GM21529 (cell line): Measurements from ENCODE around the gene DLEC1.

ENCODE experiments used
- ATAC-seq: cut with Tn5 transposase; IDR thresholded peaks from one replicate; pipeline ENCODE4 v1.9.1; 2021; ENCODE audit not compliant: unreplicated experiment

Gene DLEC1, protein sequence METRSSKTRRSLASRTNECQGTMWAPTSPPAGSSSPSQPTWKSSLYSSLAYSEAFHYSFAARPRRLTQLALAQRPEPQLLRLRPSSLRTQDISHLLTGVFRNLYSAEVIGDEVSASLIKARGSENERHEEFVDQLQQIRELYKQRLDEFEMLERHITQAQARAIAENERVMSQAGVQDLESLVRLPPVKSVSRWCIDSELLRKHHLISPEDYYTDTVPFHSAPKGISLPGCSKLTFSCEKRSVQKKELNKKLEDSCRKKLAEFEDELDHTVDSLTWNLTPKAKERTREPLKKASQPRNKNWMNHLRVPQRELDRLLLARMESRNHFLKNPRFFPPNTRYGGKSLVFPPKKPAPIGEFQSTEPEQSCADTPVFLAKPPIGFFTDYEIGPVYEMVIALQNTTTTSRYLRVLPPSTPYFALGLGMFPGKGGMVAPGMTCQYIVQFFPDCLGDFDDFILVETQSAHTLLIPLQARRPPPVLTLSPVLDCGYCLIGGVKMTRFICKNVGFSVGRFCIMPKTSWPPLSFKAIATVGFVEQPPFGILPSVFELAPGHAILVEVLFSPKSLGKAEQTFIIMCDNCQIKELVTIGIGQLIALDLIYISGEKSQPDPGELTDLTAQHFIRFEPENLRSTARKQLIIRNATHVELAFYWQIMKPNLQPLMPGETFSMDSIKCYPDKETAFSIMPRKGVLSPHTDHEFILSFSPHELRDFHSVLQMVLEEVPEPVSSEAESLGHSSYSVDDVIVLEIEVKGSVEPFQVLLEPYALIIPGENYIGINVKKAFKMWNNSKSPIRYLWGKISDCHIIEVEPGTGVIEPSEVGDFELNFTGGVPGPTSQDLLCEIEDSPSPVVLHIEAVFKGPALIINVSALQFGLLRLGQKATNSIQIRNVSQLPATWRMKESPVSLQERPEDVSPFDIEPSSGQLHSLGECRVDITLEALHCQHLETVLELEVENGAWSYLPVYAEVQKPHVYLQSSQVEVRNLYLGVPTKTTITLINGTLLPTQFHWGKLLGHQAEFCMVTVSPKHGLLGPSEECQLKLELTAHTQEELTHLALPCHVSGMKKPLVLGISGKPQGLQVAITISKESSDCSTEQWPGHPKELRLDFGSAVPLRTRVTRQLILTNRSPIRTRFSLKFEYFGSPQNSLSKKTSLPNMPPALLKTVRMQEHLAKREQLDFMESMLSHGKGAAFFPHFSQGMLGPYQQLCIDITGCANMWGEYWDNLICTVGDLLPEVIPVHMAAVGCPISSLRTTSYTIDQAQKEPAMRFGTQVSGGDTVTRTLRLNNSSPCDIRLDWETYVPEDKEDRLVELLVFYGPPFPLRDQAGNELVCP (N-terminal part only)

DNA sequence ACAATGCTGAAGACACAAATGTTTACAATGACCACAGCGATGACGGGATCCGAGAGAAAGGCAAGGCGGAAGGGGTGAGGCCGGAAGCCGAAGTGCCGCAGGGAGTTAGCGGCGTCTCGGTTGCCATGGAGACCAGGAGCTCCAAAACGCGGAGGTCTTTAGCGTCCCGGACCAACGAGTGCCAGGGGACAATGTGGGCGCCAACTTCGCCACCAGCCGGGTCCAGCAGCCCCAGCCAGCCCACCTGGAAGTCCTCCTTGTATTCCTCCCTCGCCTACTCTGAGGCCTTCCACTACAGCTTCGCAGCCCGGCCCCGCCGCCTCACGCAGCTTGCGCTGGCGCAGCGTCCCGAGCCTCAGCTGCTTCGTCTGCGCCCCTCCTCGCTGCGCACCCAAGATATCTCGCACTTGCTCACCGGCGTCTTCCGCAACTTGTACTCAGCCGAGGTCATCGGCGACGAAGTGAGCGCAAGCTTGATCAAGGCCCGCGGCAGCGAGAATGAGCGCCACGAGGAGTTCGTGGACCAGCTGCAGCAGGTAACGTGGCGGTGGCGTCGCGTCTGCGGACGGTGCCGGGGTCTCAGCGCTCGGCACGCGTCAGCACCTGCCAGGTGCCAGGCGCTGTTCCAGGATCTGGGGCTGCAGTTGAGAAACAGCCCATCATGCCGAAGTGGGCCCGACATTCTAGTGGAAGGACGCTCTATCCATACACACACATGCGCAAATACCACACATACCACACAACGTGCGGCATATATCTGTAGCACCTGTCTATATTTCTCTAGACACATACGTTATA, at the start of gene DLEC1:
TSS of gene DLEC1 (plus strand) at position 108 of the 798 bp plus-strand sequence. CDS start at position 126, 18 bp downstream.
- peak; percentile 83 for ATAC-seq

DNA sequence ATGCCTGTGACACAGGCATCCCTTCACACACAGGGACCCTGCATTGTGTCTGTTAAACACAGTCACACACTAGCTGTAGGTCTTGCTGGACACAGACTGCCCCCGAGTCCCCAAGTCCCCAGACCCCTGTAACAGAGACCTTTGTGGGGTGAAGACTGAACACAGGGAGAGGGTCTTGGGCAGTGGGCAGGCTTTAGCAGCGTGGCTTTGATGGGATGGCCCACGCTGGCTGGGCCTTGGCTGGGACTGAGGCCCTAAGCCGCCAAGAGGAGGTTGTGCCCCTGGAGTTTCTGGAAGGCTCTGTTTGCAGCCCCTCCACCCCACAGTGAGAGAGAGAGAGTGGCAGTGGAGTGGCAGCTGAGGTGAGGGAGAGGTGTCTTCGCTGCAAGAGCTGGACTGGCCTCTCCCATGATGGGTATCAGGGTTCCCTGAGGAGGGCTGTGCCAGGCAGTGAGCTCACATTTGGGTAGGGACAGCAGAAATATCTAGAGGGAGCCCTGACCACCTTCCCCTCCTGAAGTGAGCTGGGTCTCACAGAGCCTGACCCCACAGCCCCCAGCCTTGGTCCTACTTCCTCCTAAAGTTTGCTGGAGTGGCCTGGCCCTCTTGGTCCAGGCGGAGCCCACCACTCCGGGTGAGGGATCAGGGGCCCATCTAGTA, 49.1 kb upstream of the DLEC1 start:
- ATAC-seq = no peak

DNA sequence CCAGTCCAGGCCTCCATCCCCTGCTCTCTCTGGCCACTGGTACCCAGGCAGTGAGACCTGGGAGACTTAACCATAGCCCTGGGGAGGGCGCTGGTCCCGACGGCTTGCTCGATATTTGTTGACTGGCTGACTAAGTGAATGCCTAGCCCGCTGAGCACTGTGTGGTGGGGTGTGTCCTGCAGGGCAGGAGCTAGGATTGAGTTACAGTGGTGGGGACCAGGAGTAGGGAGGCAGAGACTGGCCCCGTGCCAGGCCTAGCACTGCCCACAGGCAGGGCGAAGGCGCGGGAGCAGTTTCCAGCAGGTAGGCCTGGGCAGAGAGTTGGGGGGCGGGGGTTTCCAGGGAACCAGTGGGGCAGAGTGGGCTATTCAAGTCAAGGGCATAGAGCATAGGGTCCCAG, 48.5 kb upstream of the DLEC1 start, which contains the start of gene VILL:
TSS of gene VILL (plus strand) at position 260 of the 400 bp plus-strand sequence. CDS start 2,887 bp downstream, outside the sequence.
- ATAC-seq = no peak

DNA sequence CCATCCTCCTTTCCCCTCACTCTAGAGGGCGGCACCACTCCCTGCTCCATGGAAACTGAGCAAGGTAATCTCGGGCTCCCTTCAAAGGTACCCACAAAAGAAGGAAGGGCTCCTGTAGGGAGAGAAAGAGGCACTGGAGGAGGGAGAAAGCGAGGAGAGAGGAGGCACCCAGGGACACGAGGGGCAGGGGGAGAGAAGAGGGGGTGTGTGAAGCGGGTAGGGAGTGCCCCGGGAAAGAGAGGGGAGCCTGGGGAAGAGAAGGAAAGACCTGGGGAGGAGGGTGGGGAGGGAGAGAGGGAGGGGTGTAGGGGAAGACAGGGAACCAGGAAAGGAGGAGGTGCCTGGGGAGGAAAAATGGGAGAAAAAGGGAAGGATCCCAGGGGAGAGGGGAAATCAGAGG, 47.9 kb upstream of the DLEC1 start:
- no peak for ATAC-seq

DNA sequence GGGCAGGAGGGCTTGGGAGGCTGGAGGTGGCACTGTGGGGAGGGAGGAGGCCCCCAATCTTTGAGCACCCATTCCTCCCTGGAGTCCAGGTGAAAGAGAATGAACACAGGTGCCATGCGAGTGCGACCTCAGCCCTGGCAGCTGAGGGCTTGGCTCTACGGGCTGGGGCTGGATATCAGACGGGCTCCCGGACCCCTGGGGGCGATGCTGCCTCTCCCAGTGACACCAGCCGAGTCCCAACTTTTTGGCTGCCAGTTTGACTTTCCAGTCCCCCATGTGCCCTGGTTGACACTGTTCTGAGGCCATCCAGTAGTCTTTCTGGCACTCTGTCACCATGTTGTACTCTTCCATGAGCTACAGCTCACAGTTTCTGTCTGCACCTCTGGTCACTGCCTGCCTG, 47.2 kb upstream of the DLEC1 start:
- no peak for ATAC-seq

DNA sequence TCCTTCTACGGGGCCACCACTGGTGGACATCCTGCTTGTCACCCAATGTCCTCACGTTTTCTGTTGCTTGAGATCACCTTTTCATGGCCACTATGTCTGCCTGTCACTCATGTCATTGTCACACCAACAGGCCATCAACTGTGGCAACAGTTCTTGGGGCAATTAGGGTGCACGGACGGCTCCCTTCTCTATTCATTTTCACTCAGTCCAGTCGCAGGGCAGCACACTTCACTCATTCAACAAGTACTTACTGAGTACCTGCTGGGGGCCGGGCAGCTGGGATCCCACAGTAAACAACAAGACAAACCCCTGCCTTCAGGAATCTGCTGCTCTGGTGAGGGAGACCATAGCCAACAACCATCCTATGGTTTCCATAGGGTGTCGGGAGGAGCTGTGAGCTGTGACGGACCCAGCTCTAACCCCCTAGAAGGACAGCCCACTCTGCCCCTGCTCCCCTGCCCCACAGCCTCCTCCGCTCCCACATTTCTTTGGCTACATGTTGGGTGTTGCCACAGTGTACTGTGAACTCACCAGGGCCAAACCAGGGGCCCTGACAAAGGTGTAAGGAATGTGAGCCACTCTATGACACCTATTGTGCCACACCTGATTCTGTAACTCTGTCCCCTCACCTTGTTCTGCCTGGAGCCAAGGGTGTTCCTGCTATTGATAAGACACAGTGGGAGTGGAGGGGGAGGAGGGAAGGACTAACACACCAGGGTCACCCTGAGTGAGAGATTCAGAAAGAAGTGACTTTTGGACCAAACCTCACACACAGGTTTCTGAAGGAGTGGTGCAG, 46.5 kb upstream of the DLEC1 start:
- ATAC-seq = no peak

DNA sequence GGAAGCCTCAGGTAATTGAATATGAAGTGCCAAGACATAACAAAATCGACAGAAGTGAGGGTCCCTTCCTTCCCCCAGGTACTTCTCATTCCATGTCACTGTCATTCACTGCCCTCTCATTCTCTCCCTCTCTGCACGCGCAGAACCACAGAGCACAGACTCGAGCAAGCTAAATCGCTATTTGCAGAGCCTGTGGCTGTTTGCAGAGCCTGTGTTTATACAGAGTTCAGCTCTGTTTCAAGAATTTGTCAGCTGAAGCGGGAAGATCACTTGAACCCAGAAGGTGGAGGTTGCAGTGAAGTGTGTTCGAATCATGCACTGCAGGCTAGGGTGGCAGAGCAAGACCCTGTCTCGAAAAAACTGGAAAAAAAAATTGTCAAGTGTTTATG, 45.9 kb upstream of the DLEC1 start:
- ATAC-seq = no peak

DNA sequence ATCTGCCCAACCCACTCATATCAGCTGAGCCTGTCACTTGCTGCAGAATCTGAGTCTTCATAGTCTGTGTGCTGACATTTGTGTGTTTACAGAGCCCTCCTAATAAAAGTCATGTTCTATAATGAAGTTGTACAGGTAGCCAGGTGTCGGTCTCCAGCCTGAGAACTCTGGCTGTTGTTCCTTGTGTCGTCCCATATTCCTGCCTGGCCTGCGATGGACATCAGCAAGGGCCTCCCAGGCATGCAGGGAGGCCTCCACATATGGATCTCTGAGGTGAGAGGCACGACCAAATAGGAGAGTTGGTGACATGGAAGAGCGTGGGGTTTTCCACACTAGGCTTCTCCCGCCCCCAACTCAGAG, 45.6 kb upstream of the DLEC1 start:
- no peak for ATAC-seq

DNA sequence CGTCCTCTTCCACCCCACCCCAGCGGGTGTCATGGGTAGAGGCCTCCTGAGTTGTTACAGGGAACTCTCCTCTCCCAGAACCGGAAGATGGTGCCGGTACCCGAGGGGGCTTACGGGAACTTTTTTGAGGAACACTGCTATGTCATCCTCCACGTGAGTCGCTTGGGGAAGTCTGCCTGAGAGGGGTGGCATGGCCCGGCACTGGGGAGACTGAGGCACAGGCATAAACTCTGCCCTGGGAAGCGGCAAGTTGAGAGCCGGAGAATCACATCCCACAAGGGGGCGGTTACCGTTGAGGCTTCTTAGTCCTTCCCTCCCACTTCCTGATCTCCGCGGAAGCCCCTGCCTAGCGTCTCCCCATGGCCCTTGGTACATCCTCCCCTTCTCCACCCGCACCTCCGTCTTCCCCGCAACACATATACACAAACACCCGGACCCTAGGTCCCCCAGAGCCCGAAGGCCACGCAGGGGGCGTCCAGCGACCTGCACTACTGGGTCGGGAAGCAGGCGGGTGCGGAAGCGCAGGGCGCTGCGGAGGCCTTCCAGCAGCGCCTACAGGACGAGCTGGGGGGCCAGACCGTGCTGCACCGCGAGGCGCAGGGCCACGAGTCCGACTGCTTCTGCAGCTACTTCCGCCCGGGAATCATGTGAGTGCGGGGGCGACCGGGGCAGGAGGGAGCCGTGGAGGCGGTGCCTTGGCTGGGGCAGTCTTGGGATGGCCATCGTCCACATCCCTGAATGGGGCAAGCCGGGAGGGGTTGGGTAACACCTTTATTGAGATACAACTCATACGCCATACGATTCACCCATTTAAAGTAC, 45.0 kb upstream of the DLEC1 start:
- peak; percentile 64 for ATAC-seq

DNA sequence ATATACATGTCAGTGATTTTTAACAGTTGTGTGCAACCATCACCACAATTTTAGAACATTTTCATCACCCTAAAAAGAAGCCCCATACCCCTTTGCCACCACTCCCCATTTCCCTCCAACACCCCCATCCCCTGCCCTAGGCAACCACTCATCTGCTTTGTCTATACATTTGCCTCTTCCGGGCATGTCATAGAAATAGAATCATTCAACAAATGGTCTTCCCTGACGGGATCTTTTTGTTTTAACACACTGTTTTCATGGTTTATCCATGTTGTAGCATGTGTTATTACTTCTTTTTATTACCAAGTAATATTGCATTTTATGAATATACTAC, 44.4 kb upstream of the DLEC1 start:
- peak; percentile 1 for ATAC-seq

DNA sequence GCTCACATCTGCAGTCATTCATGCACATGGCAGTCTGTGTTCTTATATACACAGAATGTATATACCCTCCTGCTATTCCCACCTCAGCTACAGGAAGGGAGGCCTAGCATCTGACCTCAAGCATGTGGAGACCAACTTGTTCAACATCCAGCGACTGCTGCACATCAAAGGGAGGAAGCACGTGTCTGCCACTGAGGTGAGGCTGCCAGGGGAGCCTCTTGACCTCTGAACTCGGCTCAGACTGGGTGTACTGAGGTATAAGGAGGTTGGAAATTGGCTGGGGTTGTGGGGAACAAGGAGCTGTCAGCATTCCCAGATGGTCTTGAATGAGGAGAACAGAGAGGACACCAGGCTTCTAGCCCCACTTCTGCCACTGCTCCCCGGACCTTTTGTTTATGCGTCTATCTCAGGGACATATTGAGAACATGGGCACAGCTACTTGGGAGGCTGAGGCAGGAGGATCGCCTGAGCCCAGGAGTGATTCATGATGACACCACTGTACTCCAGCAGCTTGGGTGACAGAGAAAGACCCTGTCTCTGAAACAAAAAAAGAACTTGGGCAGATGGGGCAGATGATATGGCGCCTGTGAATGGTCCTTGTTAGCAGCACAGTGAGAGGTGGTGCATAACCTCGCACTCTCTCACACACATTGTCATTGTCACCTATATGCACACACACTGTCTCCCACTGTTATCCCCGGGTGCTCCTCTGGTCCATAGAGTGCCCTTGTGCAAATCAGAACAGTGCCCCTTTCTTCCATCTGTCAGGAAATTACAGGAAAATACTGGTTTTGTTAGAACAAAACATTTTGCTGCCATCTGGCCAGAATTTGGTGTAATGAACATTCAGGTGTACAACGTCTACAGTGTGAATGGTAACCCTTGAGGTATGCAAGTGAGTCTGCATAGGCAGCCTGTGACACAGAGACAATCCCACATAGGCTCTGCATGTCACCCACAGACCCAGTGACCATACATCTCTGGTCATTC, 43.1 kb upstream of the DLEC1 start:
- no peak for ATAC-seq

DNA sequence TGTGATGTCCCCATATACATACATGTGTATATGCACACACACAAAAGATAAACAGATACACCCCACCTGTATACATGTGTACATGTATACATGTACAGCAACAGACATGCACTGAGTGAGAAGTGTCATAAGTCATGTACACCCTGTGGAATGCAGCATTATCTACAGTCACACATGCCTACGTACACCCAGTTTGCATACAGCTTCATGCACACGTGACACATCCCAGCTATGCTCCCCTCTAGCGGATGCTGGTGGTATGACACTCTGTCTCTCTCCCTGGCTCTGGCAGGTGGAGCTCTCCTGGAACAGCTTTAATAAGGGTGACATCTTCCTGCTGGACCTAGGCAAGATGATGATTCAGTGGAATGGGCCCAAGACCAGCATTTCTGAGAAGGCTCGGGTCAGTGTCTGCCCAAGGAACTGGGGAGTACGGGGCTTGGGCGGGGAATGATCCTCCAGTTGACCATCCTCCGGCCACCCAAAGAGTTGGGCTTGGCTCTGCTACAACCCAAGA, 42.2 kb upstream of the DLEC1 start:
- ATAC-seq = peak; percentile 45

DNA sequence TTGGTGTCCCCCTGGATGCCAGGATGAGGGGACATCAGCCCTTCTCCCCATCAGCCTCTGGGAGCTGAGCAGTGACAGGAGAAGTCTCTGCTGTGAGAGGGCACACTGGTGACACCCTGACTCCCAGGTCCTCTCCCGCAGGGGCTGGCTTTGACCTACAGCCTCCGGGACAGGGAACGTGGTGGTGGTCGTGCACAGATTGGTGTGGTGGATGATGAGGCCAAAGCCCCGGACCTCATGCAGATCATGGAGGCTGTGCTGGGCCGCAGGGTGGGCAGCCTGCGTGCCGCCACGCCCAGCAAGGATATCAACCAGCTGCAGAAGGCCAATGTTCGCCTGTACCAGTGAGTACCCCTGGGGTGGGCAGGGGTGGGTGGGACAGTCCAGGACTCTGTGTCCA, 41.7 kb upstream of the DLEC1 start:
- no peak for ATAC-seq

DNA sequence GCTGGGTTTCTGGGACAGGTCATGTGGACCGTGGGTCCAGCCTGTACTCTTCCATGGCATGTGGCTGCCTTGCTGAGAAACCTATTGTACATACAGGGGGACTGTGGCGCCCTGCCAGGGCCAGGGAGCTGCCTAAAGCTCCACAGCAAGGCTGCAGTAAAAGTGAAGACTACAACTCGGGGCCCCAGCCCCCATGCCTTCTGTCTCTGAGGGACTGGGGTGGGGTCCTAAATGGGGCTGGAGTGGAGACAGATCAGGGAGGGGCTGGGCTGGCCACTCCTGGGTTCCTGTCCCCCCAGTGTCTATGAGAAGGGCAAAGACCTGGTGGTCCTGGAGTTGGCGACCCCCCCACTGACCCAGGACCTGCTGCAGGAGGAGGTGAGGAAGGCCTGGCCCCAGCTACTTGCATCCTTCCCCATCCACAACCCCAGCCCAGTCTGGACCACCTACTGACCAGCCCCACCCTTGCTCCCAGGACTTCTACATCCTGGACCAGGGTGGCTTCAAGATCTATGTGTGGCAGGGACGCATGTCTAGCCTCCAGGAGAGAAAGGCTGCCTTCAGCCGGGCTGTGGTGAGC, 41.1 kb upstream of the DLEC1 start:
- ATAC-seq = no peak

DNA sequence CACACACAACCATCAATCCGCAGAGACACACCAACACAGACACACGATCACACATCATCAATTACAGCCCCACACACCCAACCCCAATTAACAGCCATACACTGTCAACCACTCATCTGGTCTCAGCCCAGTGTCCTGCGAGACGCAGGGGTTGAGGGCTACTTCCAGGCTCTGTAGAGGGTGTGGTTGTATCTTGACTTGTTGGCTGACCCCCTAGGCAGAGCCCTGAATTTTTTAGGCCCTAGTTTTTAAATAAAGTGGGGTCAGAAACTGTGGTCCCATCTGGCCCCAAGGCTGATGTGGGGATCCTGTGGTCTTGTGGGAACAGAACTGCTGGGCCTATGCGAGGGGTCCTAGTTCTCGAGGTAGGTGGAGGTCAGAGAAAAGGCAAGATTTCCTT, 39.2 kb upstream of the DLEC1 start:
- ATAC-seq = no peak

DNA sequence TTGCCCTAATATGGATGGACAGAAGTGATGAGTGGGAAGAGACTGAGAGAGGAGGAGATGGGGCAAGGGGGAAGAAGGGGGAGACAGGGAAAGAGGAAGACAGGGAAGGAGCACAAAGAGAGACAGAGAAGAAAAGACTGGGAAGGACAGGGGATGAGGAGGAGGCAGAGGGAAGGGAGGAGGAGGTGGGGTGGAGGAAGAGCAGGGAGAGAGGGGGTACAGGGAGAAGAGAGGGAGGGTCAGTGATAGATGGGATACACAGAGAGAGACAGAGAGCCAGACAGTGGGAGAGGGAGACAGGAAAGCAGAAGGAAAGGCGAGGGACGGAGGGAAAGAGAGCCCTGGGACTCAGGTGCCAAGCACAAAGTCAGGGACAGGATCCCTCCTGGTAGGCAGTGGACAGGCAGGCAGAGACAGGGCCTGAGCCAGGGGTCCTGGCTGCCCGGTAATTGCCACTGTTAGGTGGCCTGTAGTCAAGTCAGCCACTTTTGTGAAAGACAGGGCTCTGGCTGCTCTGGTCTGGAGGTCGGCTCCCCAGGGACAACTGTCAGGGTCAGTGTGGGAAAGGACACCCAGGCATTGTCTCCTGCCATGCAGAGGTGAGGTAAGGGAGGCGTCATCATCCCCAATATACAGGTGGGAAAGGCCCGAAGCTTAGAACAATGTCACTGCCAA, 38.6 kb upstream of the DLEC1 start:
- ATAC-seq = no peak
